T follicular helper cell (primary cell): ENCODE data around the gene LPIN1.
A peak's percentile ranks its signal among the peaks of the same experiment; 100 is the strongest.
"Not testable (repeated sequence)": the region's sequence is repeated elsewhere in the genome, so short reads cannot be mapped to it uniquely, and the experiment has no call there.

Experiments used
- DNase-seq: peaks from one replicate; pipeline ENCODE4 v3.0.0-alpha.2; 2020; ENCODE audit warnings: low read depth

The LPIN1 gene

GRCh38 chr2:11716689-11717321 lies 29.6 kb upstream of the LPIN1 start:
- DNase-seq: no peak

- no peak for DNase-seq
These were observed 28.8 kb upstream of the LPIN1 start for GRCh38 chr2:11717623-11718022.

GRCh38 chr2:11718606-11719005 lies 27.8 kb upstream of the LPIN1 start:
- DNase-seq: no peak

- no peak for DNase-seq
These were observed 27.0 kb upstream of the LPIN1 start for GRCh38 chr2:11719230-11719977.

GRCh38 chr2:11720752-11721151 lies 25.7 kb upstream of the LPIN1 start:
- DNase-seq: no peak

- DNase-seq: no peak
These were observed 24.0 kb upstream of the LPIN1 start for GRCh38 chr2:11722292-11723060.

GRCh38 chr2:11723061-11723371 lies 23.4 kb upstream of the LPIN1 start:
- DNase-seq: no peak

- DNase-seq: no peak
These were observed 22.3 kb upstream of the LPIN1 start for GRCh38 chr2:11724151-11724550.

- no peak for DNase-seq
These were observed 20.0 kb upstream of the LPIN1 start for GRCh38 chr2:11726384-11726783.

- DNase-seq: no peak
These were observed 16.8 kb upstream of the LPIN1 start for GRCh38 chr2:11729362-11730212.

GRCh38 chr2:11731214-11731984 lies 15.0 kb upstream of the LPIN1 start:
- DNase-seq: not testable (repeated sequence)

GRCh38 chr2:11732587-11732986 lies 13.8 kb upstream of the LPIN1 start:
- DNase-seq: no peak

- not testable (repeated sequence) for DNase-seq
These were observed 8.6 kb upstream of the LPIN1 start for GRCh38 chr2:11737852-11738251.

- no peak for DNase-seq
These were observed 7.6 kb upstream of the LPIN1 start for GRCh38 chr2:11738589-11739436.

GRCh38 chr2:11740723-11741122 lies 5.7 kb upstream of the LPIN1 start:
- no peak for DNase-seq

- DNase-seq: no peak
These were observed 4.1 kb upstream of the LPIN1 start for GRCh38 chr2:11742317-11742701.

GRCh38 chr2:11742702-11743357 lies 3.6 kb upstream of the LPIN1 start:
- no peak for DNase-seq

- no peak for DNase-seq
These were observed 3.1 kb upstream of the LPIN1 start for GRCh38 chr2:11743366-11743765.

GRCh38 chr2:11743846-11744553 lies 2.4 kb upstream of the LPIN1 start:
- peak; percentile 55 for DNase-seq
